ENCODE data around the gene CTNNA2.

CTNNA2 gene

GRCh38 chr2:80330527-80331450, 817.9 kb downstream of the CTNNA2 start:
- Histone ChIP-seq H3K4me1 (no peaks in the 10 kb centered on the region), H2AFZ (no peak overlapping the region), H3K27me3 (ENCODE audit: control insufficient read depth, insufficient read depth, low read length) (no peaks in the 10 kb centered on the region), H3K36me3 (ENCODE audit: control insufficient read depth, insufficient read depth, low read length) (no peaks in the 10 kb centered on the region), H3K9ac (no peak overlapping the region), H3K79me2 (no peaks in the 10 kb centered on the region), H3K9me3 (ENCODE audit: control insufficient read depth, low read length) (no peaks in the 10 kb centered on the region), H3K27ac (no peak overlapping the region), H3K4me2 (ENCODE audit: low read length) (no peak overlapping the region), H3K4me3 (ENCODE audit: low read depth, low read length) (no peak overlapping the region)
- no peak for TF ChIP-seq CTCF (IDR thresholded peaks at IDR 0.05)

GRCh38 chr2:80333886-80334285, 821.0 kb downstream of the CTNNA2 start:
- Histone ChIP-seq H3K27ac (no peak overlapping the region), H3K36me3 (ENCODE audit: control insufficient read depth, insufficient read depth, low read length) (no peaks in the 10 kb centered on the region), H3K9ac (no peak overlapping the region), H3K4me1 (no peaks in the 10 kb centered on the region), H2AFZ (no peak overlapping the region), H3K9me3 (ENCODE audit: control insufficient read depth, low read length) (no peaks in the 10 kb centered on the region), H3K4me3 (ENCODE audit: low read depth, low read length) (no peak overlapping the region), H3K79me2 (no peaks in the 10 kb centered on the region), H3K27me3 (ENCODE audit: control insufficient read depth, insufficient read depth, low read length) (no peaks in the 10 kb centered on the region), H3K4me2 (ENCODE audit: low read length) (no peak overlapping the region)
- TF ChIP-seq CTCF (IDR thresholded peaks at IDR 0.05), result no peak

GRCh38 chr2:80335411-80335810, 822.6 kb downstream of the CTNNA2 start:
- no peaks in the 10 kb centered on the region for H3K27me3 ChIP-seq (ENCODE audit: control insufficient read depth, insufficient read depth, low read length)
- no peak overlapping the region for H2AFZ ChIP-seq
- H3K9ac ChIP-seq, result no peak overlapping the region
- H3K4me2 ChIP-seq (ENCODE audit: low read length), result no peak overlapping the region
- H3K79me2 ChIP-seq, result no peaks in the 10 kb centered on the region
- H3K27ac ChIP-seq, result no peak overlapping the region
- no peaks in the 10 kb centered on the region for H3K4me1 ChIP-seq
- TF ChIP-seq CTCF (IDR thresholded peaks at IDR 0.05), result no peak
- no peak overlapping the region for H3K4me3 ChIP-seq (ENCODE audit: low read depth, low read length)
- no peaks in the 10 kb centered on the region for H3K9me3 ChIP-seq (ENCODE audit: control insufficient read depth, low read length)
- no peaks in the 10 kb centered on the region for H3K36me3 ChIP-seq (ENCODE audit: control insufficient read depth, insufficient read depth, low read length)

GRCh38 chr2:80338794-80339193, 825.9 kb downstream of the CTNNA2 start:
- TF ChIP-seq CTCF (IDR thresholded peaks at IDR 0.05), result no peak
- Histone ChIP-seq H3K9me3 (ENCODE audit: control insufficient read depth, low read length) (no peaks in the 10 kb centered on the region), H3K36me3 (ENCODE audit: control insufficient read depth, insufficient read depth, low read length) (no peaks in the 10 kb centered on the region), H3K27me3 (ENCODE audit: control insufficient read depth, insufficient read depth, low read length) (no peaks in the 10 kb centered on the region), H3K9ac (no peak overlapping the region), H3K4me1 (no peaks in the 10 kb centered on the region), H3K27ac (no peak overlapping the region), H3K4me3 (ENCODE audit: low read depth, low read length) (no peak overlapping the region), H3K79me2 (no peaks in the 10 kb centered on the region), H2AFZ (no peak overlapping the region), H3K4me2 (ENCODE audit: low read length) (no peak overlapping the region)

GRCh38 chr2:80340022-80340421, 827.2 kb downstream of the CTNNA2 start:
- Histone ChIP-seq H3K27me3 (ENCODE audit: control insufficient read depth, insufficient read depth, low read length) (no peaks in the 10 kb centered on the region), H3K27ac (no peak overlapping the region), H3K36me3 (ENCODE audit: control insufficient read depth, insufficient read depth, low read length) (no peaks in the 10 kb centered on the region)

More at GRCh38 chr2:80340022-80340421, 827.2 kb downstream of the CTNNA2 start:
- TF ChIP-seq CTCF (IDR thresholded peaks at IDR 0.05), result no peak
- H3K79me2 ChIP-seq, result no peaks in the 10 kb centered on the region
- H3K4me2 ChIP-seq (ENCODE audit: low read length), result no peak overlapping the region
- no peaks in the 10 kb centered on the region for H3K4me1 ChIP-seq
- H3K9me3 ChIP-seq (ENCODE audit: control insufficient read depth, low read length), result no peaks in the 10 kb centered on the region
- no peak overlapping the region for H3K9ac ChIP-seq
- H3K4me3 ChIP-seq (ENCODE audit: low read depth, low read length), result no peak overlapping the region
- no peak overlapping the region for H2AFZ ChIP-seq

All from parathyroid adenoma (tissue), 2 donors.